ENCODE results near the gene SAYSD1.

SAYSD1 gene

DNA sequence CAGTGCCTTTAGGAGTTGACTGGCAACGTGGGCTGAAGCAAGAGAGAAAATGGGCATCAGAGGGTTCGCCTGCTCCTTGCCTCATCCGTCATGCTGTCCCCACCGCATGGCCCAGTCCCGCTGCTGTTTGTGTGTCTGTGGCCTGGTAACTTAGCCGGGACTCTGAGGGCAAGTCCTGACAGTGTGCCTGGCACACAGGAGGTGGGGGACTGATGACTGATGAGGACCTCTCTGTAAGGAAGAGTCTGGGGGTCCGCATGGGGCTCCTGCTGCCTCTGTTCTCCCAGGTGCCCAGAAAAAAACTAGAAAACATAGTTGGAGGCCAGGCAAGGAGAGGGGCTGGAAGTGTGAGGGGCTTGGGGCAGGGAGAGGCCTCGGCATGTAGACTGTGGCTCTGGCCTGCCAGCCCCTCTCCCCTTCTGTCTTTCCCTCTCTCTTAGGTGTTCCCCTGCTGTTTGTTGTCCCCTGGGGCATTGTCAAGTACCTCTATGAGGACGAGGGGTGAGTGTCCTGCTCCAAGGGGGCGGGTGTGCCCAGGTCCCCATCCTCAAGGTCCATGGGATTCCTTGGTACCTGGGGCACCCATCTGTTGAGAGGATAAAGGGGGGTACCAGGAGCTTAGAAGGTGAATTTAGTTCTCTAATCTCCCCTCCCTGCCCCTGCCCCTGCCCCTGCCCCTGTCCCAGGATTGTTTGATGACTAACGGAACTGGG, 36.9 kb downstream of the SAYSD1 start:
- no peak for DNase-seq

DNA sequence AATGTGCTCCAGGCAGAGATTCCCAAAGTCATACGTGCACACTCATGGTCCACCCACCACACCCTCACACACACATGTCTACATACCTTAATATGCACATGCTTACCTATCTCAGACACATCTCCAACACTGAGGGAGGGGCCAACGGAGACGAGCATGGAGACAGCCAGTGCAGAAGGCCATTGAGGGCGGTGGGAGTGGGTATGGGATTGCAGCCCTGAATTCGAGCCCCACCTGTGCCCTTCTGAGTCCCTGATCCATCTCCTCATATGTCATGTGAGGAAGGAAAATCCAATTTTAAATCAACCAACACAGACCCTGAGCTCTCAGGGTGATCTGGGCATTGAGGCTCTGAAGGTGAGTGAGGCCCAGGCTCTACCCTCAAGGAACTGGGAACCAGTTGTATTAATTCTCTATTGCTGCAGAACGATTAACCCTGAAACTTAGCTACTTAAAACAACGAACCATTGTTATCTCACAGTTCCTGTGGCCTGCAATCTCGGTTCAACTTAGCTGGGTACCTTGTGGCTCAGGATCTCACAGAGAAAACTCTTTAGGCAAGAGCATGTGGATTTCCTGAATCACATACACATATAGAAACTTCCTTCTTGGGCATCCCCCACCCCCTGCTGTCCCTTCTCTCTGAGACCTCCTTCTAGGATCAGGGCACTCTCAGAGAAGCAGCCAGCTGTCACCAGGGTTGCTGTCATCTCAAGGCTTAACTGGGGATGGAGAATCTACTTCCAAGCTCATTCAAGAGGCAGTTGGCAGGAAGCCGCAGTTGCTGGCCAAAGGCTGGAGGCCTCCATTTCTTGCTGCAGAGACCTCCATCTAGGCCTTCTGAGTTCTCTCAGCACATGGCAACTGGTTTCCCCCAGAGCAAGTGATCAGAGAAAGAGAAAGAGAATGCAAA, 38.1 kb downstream of the SAYSD1 start:
- DNase-seq = no peak

DNA sequence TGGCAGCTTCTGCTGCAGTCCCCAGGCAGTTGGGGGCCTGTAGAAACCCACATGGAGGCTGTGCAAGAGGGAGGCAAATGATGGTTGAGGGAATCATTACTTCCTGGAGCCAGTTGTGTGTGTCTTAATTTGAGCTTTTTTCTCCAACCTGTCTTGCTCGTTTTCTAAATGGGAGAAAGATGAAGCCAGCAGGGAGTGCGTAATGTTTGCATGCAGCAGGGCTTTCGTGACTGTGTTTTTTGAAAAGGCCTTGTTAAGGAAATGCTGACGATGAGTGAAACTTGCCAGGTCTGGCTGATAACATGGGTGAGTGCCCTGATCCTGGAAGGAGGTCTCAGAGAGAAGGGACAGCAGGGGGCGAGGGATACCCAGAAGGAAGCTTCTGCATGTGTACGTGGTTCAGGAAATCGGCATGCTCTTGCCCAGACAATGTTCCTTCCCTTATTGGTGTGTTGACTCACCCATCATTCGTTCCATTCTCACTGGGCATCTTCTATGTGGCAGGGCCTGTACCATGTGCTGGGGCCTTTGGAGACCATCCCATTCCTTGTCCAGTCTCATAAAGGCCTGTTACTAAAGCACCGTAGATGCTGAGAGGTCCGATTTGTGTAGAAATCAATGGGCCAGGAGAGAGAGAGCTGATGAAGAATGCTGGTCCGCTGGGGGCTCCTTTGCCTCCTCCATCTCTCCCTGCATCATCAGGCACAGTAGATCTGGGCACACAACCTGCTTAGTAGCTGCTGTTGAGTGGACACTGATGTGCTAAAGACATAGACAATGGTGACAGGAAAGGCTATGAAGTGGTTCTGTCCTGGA, 39.0 kb downstream of the SAYSD1 start:
- no peak for DNase-seq

- DNase-seq = no peak
These were observed 39.8 kb downstream of the SAYSD1 start for GRCh38 chr6:39075010-39075686.

- peak; percentile 6 for DNase-seq
These were observed 40.5 kb downstream of the SAYSD1 start for GRCh38 chr6:39074486-39074885.

- DNase-seq = peak; percentile 1
These were observed 41.3 kb downstream of the SAYSD1 start for GRCh38 chr6:39073471-39074355.

DNA sequence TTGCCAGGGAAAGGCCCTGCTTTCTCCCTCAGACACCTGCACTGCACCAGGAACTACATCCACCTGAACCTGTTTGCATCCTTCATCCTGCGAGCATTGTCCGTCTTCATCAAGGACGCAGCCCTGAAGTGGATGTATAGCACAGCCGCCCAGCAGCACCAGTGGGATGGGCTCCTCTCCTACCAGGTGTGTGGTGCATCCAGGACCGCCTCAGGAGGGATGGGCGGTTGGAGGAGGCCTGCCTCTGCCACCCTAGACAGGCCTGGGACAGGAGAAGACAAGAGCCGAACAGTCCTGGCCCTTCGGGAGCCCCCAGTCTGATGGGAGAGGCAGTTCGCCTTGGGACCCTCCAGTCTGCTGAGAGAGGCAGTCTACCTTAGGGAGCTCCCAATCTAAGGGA, 42.2 kb downstream of the SAYSD1 start:
- DNase-seq = no peak

DNA sequence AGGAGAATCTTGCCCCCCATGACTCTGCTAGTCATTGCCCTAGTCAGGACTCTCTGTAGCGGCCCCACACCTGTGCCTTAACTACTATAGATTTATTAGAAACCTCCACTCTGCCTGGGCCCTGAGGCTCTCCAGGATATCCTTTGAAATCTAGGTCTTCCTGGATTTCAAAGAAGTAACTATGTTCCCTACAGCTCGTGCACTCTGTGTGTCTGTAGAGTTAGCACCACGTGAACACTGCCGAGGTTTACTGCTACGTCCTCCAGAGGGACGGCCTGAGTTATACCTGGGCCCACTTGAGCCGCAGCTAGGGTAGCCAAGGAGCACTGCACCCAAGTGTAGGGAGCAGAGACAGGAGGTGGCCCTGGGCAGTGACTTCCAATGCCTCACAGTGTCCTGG, 46.6 kb downstream of the SAYSD1 start:
- DNase-seq = no peak

DNA sequence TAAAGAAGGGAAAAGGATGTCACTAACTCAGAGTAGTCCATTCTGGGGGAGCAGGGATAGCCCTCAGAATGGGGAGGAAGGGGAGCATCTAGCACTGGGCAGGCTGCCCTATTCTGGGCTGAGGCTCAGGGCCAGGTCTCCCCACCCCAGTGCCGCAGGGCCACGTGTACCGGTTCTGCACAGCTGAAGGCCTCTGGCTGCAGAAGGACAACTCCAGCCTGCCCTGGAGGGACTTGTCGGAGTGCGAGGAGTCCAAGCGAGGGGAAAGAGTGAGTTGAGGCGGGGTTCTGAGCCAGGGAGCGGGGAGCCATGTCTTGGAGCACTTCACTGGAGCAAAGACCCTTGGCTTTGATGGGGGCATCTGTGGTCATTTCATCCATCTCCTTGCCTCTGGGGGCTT, 49.4 kb downstream of the SAYSD1 start:
- no peak for DNase-seq

- no peak for DNase-seq
These were observed 51.5 kb downstream of the SAYSD1 start for GRCh38 chr6:39063526-39063925.

GRCh38 chr6:39062014-39062740, 52.8 kb downstream of the SAYSD1 start:
- no peak for DNase-seq

DNA sequence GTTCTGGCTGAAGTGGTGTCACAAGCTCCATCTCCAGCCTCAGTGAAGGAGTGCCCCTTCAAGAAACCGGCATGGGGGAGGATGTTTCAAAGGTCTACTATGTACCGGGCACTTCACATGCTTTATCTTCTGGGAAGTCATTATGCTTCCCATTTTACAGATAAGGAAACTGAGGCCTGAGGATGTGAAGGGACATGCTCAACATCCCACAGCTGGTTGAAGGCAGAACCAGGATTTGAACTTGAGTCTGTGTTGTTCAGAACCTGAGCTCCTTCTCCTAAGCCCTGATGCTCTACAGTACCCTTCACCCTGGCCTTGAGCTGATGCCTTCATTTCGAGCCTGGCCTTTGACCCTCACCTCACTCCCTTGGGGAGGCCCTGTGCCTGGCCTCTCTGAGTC, 53.4 kb downstream of the SAYSD1 start:
- no peak for DNase-seq

- DNase-seq = no peak
These were observed 53.8 kb downstream of the SAYSD1 start for GRCh38 chr6:39061182-39061581.

GRCh38 chr6:39060467-39061160, 54.4 kb downstream of the SAYSD1 start:
- no peak for DNase-seq

- DNase-seq = no peak
These were observed 55.3 kb downstream of the SAYSD1 start for GRCh38 chr6:39059496-39060310.

DNA sequence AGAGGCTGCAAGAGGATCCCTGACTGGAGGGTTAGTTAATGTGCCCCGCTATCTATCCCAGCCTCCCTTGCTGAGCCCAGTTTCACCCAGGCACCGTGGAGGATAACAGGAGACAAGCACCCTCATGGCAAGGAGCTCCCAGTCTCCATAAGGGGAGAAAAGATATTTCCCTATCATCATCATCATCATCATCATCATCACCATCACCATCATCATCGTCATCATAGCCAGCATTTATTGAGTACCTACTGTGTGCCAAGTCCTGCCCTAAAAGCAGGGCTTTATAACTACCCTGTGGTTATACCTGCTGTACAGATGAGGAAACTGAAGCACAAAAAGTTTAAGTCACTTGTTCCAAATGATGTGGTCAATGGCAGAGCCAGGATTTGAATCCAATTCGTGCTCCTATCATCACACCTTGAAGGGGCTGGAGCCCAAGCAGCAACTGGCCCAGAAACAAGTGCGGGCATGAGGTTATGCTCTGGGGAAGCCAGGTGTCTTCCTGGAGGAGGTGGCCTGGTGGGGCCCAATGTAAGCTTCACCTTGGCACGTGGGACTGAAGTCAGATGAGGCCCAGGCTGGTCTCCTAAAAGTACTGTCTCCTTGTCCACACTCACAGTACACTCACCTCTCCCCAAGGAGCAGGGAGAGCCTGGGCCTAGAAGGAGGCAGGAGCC, 56.4 kb downstream of the SAYSD1 start:
- no peak for DNase-seq

GRCh38 chr6:39057251-39058155, 57.5 kb downstream of the SAYSD1 start:
- no peak for DNase-seq

GRCh38 chr6:39056681-39057080, 58.3 kb downstream of the SAYSD1 start:
- DNase-seq = no peak

Data from femur (tissue), 1 donor.